Medulla oblongata (tissue), 1 donor: ENCODE measurements around the gene TIMM44.
"Not testable (repeated sequence)": the region's sequence is repeated elsewhere in the genome, so short reads cannot be mapped to it uniquely, and the experiment has no call there.

Experiments
- DNase-seq: peaks from one replicate; pipeline ENCODE4 v3.0.0-alpha.2; 2015; ENCODE audit errors: extremely low spot score

TIMM44 gene

GRCh38 chr19:7976461-7976860 is 33.0 kb upstream of the TIMM44 start:
- DNase-seq, result no peak

DNA sequence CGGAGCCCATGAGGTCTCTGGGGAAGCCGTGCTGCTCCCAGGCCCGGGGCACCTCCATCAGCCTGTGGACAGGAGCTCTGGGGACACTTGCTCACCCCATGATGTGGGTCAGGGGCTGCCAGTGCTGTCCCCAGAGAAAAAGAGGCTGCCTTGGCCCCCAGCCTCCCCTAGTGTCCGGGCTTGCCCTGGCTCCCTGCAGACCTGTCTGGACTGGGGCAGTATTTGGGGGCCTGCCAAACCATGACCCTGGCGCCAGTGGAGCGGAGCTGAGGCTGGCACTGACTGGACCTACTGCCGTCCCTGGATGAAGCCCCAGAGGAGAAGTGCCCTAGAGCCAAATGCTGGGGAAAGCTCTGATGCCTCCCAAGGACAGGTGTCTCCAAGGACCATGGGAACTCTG is 31.6 kb upstream of the TIMM44 start:
- peak; percentile 80 for DNase-seq

GRCh38 chr19:7973883-7974282 is 30.4 kb upstream of the TIMM44 start:
- DNase-seq, result peak; percentile 74

GRCh38 chr19:7971553-7972520 is 28.4 kb upstream of the TIMM44 start:
- peak; percentile 43 for DNase-seq

DNA sequence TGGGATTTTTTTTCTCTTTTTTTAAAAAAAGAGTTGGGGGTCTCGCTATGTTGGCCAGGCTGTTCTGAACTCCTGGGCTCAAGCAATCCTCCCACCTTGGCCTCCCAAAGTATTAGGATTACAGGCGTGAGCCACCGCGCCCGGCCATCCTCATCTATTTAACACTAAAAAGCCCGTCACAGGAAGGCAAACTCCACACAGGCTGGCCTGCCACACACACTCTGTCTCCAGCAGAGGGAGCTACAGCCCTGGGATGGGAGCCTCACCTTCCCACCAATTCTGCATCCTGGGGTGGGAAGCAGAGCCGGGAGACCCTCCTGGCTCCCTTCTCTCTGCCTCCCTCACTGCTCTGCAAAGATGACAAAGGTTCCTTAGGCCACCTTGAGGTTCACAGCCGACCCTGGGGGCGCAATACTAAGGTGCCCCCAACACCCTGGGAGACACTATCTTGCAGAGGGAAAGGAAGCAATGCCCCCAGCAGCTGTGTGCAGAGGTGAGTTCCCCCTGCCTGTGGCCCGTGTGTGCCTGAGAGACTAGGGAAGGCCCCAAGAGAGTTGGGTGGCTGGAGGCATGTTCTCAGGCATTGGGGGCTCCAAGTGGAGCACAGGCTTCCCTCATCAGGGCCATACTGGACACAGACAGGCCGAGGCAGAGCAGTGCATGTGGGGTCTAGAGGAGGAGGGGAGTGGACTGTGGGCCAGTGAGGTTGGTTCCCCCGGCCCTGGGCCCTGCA is 27.4 kb upstream of the TIMM44 start:
- peak; percentile 37 for DNase-seq

GRCh38 chr19:7969555-7969939 is 26.1 kb upstream of the TIMM44 start:
- DNase-seq, result no peak

DNA sequence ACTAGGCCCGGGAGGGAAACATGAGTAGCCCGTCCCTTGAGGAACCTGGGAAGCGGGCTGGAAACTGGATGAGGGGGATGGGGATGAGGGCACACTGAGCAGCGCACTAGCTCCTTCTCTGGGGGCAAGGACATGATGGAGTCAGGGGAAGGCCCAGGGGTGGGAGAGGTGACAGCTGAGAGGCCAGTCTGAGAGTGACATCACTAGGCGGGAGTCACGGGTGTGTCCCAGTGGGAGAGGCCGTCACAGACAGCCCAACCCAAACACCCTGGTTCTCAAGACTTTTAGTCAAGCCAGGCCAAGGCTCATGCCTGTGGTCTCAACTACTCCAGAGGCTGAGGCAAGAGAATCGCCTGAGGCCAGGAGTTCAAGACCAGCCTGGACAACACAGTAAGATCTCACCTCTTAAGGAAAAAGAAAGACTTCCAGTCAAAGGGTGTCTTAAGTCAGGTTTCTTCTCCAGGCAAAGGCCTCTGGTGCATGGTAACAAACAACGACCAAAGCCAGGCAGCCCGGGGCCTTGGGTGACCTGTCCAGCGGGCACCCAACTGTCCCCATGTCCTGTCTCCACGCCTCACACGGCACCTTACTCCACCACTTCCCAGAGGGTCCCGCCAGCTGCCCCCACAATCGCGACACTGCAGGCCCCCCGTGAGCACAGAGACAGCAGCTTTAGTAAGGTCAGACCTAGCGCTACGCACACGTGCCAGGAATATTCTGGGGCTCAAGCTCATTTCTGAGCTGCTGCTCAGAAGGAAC is 25.5 kb upstream of the TIMM44 start:
- DNase-seq, result no peak

DNA sequence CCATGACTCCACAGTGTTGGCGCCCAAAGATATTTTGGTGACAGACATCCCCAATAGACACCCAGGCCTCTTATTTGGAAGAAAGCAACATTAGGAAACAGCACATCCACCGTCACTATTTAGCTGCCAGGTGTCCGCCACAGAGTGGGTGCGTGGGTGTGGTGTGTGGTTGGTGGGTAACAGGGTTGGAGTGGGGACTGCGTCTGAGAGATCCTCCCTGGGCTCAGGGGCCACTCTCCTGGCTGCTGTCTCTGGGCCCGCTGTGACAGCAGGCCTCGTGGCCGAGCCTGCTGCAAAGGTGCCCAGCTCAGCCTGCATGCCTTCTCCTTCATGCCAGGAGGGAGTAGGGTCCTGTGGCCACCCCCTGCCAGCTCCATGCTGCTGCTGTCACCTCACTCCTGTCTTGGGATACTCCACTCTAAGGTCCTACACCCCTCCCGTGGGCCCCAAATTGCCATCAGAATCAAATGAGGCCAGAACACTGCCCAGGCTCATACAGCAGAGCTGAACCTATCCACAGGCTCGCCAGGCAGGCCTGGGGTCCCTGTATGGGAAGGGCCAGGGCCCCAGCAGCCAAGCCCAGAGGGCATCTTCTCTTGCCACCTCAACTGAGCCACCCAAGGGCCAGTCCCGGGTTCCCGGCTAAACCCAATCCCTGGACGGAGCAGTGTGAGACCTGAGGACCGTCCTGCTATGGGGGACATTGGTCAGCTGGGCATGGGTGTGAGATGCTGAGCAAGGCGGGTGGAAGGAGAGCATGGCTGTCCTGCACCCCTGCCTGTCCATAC is 24.7 kb upstream of the TIMM44 start:
- no peak for DNase-seq

GRCh38 chr19:7965921-7966665 is 22.6 kb upstream of the TIMM44 start:
- no peak for DNase-seq

DNA sequence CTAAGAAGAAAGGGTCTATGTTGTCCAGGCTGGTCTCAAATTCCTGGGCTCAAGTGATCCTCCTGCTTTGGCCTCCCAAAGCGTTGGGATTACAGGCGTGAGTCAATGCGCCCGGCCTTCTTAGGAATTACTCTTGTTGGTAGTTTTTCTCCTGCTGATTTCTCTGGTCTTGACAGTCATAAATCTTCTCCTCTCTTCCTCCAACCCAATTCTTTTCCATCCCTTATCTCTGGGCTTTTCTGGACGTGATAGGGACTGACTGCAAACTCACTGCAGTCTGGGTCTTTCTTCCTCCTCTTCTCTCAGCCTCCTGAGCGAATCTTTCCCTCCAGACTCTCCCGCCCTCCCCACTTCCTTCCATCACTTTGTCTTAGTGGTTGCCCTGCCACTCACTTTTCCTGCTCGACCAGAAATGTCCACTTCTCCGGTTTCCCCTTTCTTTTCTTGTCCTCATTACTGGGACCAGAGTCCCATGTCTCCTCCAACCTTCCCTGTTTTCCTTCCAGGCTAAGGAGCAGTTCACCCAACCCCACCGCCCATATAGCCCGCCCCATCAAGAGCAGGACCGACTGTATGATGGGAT is 21.9 kb upstream of the TIMM44 start:
- DNase-seq, result no peak

DNA sequence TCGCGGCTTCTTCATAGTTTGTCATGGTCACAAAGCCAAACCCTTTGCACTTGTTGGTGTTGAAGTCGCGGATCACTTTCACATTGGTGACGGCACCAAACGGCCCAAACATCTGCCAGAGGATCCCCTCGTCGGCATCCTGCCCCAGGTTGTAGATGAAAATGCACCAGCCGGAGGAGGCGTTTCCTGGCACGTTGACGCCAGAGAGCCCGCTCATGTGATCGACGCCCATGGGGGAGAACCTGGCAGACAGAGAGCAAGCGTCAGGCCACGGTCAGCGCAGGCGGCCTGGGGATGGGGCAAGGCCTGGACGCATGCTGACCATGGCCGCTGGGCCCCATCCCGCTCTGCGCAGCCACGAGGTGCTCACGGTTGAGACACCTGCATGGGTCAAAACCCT is 20.1 kb upstream of the TIMM44 start:
- no peak for DNase-seq

- DNase-seq, result no peak
Observed at GRCh38 chr19:7962644-7963268, 19.3 kb upstream of the TIMM44 start.

- no peak for DNase-seq
Observed at GRCh38 chr19:7961920-7962626, 18.6 kb upstream of the TIMM44 start.

- DNase-seq, result not testable (repeated sequence)
Observed at GRCh38 chr19:7961082-7961481, 17.6 kb upstream of the TIMM44 start.

- no peak for DNase-seq
Observed at GRCh38 chr19:7959211-7959610, 15.7 kb upstream of the TIMM44 start.

GRCh38 chr19:7955696-7956095 is 12.2 kb upstream of the TIMM44 start:
- no peak for DNase-seq

DNA sequence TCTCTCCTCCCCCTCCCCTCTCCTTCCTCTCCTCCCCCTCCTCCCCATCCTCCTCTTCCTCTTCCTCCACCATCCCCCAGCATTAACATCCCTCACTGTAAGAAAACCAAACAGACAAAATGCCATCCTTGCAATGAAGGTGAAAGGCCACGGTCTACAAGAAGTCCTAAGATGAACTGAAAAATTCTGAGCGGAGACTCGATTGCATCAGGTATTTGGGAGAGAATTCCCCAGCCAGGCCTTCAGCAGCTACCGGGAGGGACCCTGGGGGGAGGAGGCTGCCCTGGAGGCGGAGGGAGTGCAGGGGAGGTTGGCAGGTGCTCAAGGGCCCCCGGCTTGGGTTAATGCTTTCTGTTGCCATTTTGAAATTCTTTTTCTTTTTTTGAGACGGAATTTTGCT is 10.1 kb upstream of the TIMM44 start:
- DNase-seq, result no peak

DNA sequence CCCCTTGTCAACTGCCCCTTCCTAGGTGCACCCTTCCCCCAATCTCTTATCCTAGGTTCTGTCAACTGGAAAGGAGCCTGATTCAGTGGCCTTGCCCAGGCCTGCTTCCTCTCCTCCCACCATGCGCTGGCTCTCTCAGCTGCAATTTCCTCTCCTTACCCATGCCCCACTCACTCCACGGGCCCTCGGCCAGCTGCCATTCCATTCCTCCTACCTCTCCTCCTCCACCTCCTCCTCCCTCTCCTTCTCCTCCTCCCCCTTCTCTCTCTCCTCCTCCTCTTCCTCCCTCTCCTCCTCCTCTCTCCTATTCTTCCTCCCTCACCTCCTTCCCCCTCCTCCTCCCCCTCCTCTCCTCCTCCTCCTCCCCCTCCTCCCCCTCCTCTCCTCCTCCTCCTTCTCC is 9.6 kb upstream of the TIMM44 start:
- DNase-seq, result no peak

DNA sequence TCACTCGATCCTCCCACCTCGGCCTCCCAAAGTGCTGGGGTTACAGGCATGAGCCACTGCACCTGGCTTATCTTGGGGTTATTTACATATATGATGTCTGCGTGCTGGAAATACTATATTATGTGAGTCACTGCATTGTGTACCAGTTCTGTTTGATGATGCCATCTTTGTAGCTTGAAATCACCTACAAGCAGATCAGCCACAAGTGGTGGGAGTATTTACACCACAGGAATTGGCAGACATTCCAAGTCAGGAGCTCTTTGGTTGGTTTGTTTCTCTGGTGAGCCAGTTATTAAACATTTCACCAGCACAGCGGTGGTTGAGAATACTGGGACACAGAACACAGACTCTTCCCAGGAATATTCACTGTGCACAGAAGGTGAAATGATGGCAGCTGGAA is 4.5 kb upstream of the TIMM44 start:
- no peak for DNase-seq
